Measurements from ENCODE around the gene CDH1.
"Not testable (repeated sequence)": the region's sequence is repeated elsewhere in the genome, so short reads cannot be mapped to it uniquely, and the experiment has no call there.

CDH1 gene

DNA sequence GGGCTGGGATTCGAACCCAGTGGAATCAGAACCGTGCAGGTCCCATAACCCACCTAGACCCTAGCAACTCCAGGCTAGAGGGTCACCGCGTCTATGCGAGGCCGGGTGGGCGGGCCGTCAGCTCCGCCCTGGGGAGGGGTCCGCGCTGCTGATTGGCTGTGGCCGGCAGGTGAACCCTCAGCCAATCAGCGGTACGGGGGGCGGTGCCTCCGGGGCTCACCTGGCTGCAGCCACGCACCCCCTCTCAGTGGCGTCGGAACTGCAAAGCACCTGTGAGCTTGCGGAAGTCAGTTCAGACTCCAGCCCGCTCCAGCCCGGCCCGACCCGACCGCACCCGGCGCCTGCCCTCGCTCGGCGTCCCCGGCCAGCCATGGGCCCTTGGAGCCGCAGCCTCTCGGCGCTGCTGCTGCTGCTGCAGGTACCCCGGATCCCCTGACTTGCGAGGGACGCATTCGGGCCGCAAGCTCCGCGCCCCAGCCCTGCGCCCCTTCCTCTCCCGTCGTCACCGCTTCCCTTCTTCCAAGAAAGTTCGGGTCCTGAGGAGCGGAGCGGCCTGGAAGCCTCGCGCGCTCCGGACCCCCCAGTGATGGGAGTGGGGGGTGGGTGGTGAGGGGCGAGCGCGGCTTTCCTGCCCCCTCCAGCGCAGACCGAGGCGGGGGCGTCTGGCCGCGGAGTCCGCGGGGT is at the start of gene CDH1:
TSS of gene CDH1 (plus strand) at position 247 of the 684 bp plus-strand sequence. CDS start at position 371, 124 bp downstream.
- peaks cover 35% of the 10 kb centered on the region for H3K4me1 Mint-ChIP-seq
- ATAC-seq = peak; percentile 65
- H3K4me3 Mint-ChIP-seq = peak within 1 kb of the TSS; percentile 81 to 83
- H3K9me3 Mint-ChIP-seq = no peaks in the 10 kb centered on the region
- peaks cover 73% of the 10 kb centered on the region for H3K27me3 Mint-ChIP-seq
- peak in 1 of 2 donors; percentile 34 for DNase-seq
- no peak within 1 kb of the TSS for H3K27ac Mint-ChIP-seq

DNA sequence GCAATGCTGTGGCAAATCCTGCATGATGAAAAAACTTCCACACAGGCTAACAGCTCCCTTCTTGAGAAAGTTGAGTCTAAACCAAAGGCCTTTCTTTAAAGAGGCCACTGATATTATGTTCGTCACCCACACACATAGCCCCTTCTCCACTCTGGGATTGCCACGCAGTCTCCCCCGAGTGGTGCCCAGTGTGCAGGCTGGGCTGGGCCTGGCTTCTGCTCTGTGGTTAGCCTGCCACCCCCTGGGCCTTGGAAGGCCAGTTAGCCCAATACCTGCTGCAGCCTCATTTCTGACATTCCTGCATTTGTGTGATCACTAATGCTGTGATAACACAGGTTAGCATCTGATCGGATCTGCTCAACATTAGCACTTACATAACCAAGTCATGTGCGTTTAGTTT is 47.2 kb upstream of the CDH1 start:
- no peak overlapping the region for H3K4me3 Mint-ChIP-seq
- ATAC-seq = no peak
- H3K27me3 Mint-ChIP-seq = no peaks in the 10 kb centered on the region

GRCh38 chr16:68695575-68695974 is 41.5 kb upstream of the CDH1 start:
- Mint-ChIP-seq H3K27me3 (peaks cover 7% of the 10 kb centered on the region), H3K9me3 (no peaks in the 10 kb centered on the region), H3K4me3 (no peak overlapping the region), H3K27ac (no peak overlapping the region), H3K4me1 (no peaks in the 10 kb centered on the region)
- DNase-seq (no peak), ATAC-seq (no peak)

More for the DNA sequence above, 47.2 kb upstream of the CDH1 start:
- H3K27ac Mint-ChIP-seq = no peak overlapping the region
- H3K4me1 Mint-ChIP-seq = no peaks in the 10 kb centered on the region
- no peaks in the 10 kb centered on the region for H3K9me3 Mint-ChIP-seq
- DNase-seq = no peak

GRCh38 chr16:68696514-68696913 is 40.6 kb upstream of the CDH1 start:
- H3K4me3 Mint-ChIP-seq = no peak overlapping the region
- H3K9me3 Mint-ChIP-seq = no peaks in the 10 kb centered on the region
- H3K4me1 Mint-ChIP-seq = no peaks in the 10 kb centered on the region
- no peak overlapping the region for H3K27ac Mint-ChIP-seq
- ATAC-seq (no peak), DNase-seq (no peak)
- peaks cover 7% of the 10 kb centered on the region for H3K27me3 Mint-ChIP-seq

- Mint-ChIP-seq H3K27ac (no peak overlapping the region), H3K27me3 (peaks cover 7% of the 10 kb centered on the region), H3K9me3 (no peaks in the 10 kb centered on the region), H3K4me3 (no peak overlapping the region), H3K4me1 (no peaks in the 10 kb centered on the region)
- DNase-seq (no peak), ATAC-seq (no peak)
Observed at GRCh38 chr16:68698091-68698490, 39.0 kb upstream of the CDH1 start.

GRCh38 chr16:68700120-68700519 is 37.0 kb upstream of the CDH1 start:
- DNase-seq (no peak), ATAC-seq (no peak)
- H3K27ac Mint-ChIP-seq = no peak overlapping the region
- no peaks in the 10 kb centered on the region for H3K9me3 Mint-ChIP-seq
- H3K4me1 Mint-ChIP-seq = peaks cover 5% of the 10 kb centered on the region
- H3K27me3 Mint-ChIP-seq = peaks cover 17% of the 10 kb centered on the region
- no peak overlapping the region for H3K4me3 Mint-ChIP-seq

- Mint-ChIP-seq H3K27ac (no peak overlapping the region), H3K9me3 (no peaks in the 10 kb centered on the region), H3K4me1 (peaks cover 5% of the 10 kb centered on the region), H3K27me3 (peaks cover 18% of the 10 kb centered on the region), H3K4me3 (no peak overlapping the region)
- DNase-seq (no peak), ATAC-seq (no peak)
Observed at GRCh38 chr16:68700831-68701230, 36.3 kb upstream of the CDH1 start.

- Mint-ChIP-seq H3K27ac (peak overlapping the region in 1 of 2 donors; percentile 86), H3K4me1 (peaks cover 5% of the 10 kb centered on the region), H3K4me3 (no peak overlapping the region), H3K27me3 (peaks cover 11% of the 10 kb centered on the region), H3K9me3 (no peaks in the 10 kb centered on the region)
- DNase-seq (peak; percentile 52 to 59), ATAC-seq (peak; percentile 71)
Observed at GRCh38 chr16:68704232-68704867, 32.7 kb upstream of the CDH1 start.

- ATAC-seq (no peak), DNase-seq (no peak)
- no peaks in the 10 kb centered on the region for H3K9me3 Mint-ChIP-seq
- H3K27me3 Mint-ChIP-seq = peaks cover 35% of the 10 kb centered on the region
- peak overlapping the region in 1 of 2 donors; percentile 72 for H3K27ac Mint-ChIP-seq
- H3K4me1 Mint-ChIP-seq = peaks cover 16% of the 10 kb centered on the region
- no peak overlapping the region for H3K4me3 Mint-ChIP-seq
Observed at GRCh38 chr16:68707340-68708152, 29.5 kb upstream of the CDH1 start.

DNA sequence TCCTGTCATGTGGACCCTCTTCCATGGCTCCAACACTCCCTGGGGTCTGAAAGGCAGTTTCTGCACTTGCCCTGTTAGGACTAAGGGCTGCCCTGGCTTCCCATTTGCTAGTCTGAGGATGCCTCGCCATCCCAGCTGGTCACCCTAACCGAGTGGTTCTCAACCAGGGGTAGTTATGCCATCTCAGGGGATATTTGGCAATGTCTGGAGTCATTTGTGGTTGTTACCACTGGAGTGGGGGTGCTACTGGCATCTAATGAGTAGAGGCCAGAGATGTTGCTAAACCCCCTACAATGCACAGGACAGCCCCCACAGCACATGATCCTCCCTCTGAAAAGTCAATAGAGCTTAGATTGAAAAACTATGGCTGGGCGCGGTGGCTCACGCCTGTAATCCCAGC is 26.9 kb upstream of the CDH1 start:
- ATAC-seq (no peak), DNase-seq (no peak)
- Mint-ChIP-seq H3K27me3 (peaks cover 37% of the 10 kb centered on the region), H3K4me3 (no peak overlapping the region), H3K9me3 (no peaks in the 10 kb centered on the region), H3K27ac (peak overlapping the region in 1 of 2 donors; percentile 44), H3K4me1 (peaks cover 10% of the 10 kb centered on the region)

DNA sequence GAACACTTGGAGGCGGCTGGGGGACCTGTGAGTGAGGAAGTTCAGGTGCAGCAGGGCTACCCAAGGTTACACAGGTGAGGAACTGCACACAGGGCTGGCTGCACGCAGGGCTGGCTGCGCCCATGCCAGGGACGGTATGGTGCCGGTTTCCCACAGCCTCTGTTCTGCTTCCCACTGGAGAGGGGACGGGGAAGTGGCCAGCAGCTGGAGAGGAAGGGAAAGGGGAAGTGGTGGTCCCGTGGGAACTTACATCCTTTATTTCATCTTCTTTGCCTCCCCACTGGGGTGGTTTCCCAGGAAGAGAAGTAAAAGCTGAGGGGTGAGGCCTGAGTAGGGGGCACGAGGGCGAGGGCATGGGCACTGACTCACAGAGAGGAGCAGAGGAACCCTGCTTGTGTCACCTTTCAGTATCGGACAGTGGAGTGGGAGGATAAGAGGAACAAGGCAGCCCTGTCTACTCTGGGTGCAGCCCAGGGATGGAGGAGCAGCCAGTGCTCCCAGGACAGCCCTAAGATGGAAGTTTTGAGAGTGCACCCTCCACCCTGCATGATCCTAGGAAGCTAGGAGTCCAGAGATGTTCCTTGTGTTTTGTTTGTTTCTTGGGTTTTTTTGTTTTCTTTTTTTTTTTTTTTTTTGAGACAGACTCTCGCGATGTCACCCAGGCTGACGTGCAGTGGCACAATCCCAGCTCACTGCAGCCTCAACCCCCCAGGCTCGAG is 25.5 kb upstream of the CDH1 start:
- Mint-ChIP-seq H3K4me1 (peaks cover 10% of the 10 kb centered on the region), H3K4me3 (peak overlapping the region; percentile 4 to 67), H3K9me3 (no peaks in the 10 kb centered on the region), H3K27me3 (peaks cover 37% of the 10 kb centered on the region), H3K27ac (peak overlapping the region; percentile 26 to 88)
- ATAC-seq (peak; percentile 78), DNase-seq (no peak)

- Mint-ChIP-seq H3K27me3 (peaks cover 37% of the 10 kb centered on the region), H3K9me3 (no peaks in the 10 kb centered on the region), H3K27ac (no peak overlapping the region), H3K4me1 (peaks cover 10% of the 10 kb centered on the region), H3K4me3 (no peak overlapping the region)
- DNase-seq = no peak
- no peak for ATAC-seq
Observed at GRCh38 chr16:68713361-68713760, 23.7 kb upstream of the CDH1 start.

DNA sequence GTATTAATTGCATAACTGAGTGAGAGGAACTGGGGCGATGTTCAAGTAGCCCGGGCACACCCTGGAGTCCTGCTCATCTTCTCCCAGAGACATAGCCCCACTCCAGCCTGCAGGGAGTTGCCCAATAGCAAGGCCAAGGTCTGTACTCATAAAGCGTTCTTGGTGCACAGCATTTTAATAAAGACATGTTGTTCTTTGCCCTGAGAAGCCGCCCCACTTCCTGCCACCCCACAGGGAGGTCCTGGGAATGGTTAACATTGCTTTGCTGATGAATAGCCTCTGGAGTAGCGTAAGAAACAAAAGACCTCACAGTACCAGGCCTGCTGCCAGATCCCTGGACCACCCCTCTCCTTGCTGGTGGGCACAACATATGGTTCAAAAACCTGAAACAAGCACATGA is 21.6 kb upstream of the CDH1 start:
- H3K27ac Mint-ChIP-seq = no peak overlapping the region
- DNase-seq (no peak), ATAC-seq (no peak)
- H3K9me3 Mint-ChIP-seq = peaks cover 0 to 5% of the 10 kb centered on the region in 2 donors
- peaks cover 24% of the 10 kb centered on the region for H3K4me1 Mint-ChIP-seq
- H3K4me3 Mint-ChIP-seq = no peak overlapping the region
- H3K27me3 Mint-ChIP-seq = peaks cover 26% of the 10 kb centered on the region

GRCh38 chr16:68716516-68716915 is 20.6 kb upstream of the CDH1 start:
- peaks cover 16% of the 10 kb centered on the region for H3K27me3 Mint-ChIP-seq
- not testable (repeated sequence) for H3K27ac Mint-ChIP-seq, H3K9me3 Mint-ChIP-seq, DNase-seq, ATAC-seq, H3K4me3 Mint-ChIP-seq
- peaks cover 18% of the 10 kb centered on the region for H3K4me1 Mint-ChIP-seq

DNA sequence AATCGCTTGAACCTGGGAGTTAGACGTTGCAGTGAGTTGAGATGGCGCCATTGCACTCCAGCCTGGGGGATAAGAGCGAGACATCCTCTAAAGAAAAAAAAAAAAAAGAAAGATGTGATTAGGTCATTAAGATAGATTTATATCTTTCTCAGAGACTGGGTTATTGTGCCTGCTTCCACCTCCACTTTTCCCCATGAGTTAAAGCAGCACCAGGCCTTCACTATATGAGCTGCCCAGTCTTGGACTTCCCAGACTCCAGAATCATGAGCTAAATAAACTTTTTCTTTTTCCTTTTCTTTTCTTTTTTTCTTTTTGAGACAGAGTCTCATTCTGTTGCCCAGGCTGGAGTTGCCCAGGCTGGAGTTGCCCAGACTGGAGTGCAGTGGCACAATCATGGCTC is 19.4 kb upstream of the CDH1 start:
- Mint-ChIP-seq H3K27ac (no peak overlapping the region), H3K4me3 (no peak overlapping the region), H3K27me3 (peaks cover 12% of the 10 kb centered on the region), H3K4me1 (peaks cover 14% of the 10 kb centered on the region), H3K9me3 (peaks cover 0 to 5% of the 10 kb centered on the region in 2 donors)
- ATAC-seq (no peak), DNase-seq (no peak)

Measured in stimulated activated naive CD8-positive, alpha-beta T cell treated with anti-CD3 and anti-CD28 coated beads, Interleukin-15, amount 100 ng/mL, for 72 hours (primary cell).